Stimulated activated CD4-positive, alpha-beta T cell treated with anti-CD3 and anti-CD28 coated beads, Interleukin-12 subunit alpha, Interleukin-12 subunit beta, amount 100 ng/mL, for 48 hours (primary cell): ENCODE results near the gene IRAK1.

Experiments used
- DNase-seq, 3 donors: peaks; one replicate each; pipeline ENCODE4 v3.0.0-alpha.2; 2020; ENCODE audit warnings: low read depth in 2 of 3, low spot score in 1 of 3

IRAK1 gene

GRCh38 chrX:154040863-154041262 is 21.2 kb upstream of the IRAK1 start:
- no peak for DNase-seq

GRCh38 chrX:154040307-154040756 is 20.6 kb upstream of the IRAK1 start:
- no peak for DNase-seq

GRCh38 chrX:154039577-154039976 is 19.9 kb upstream of the IRAK1 start:
- no peak for DNase-seq

- DNase-seq, result no peak
These were observed 19.0 kb upstream of the IRAK1 start for GRCh38 chrX:154038656-154039055.

- DNase-seq, result no peak
These were observed 18.1 kb upstream of the IRAK1 start for GRCh38 chrX:154037754-154038153.

- no peak for DNase-seq
These were observed 16.8 kb upstream of the IRAK1 start for GRCh38 chrX:154036513-154036912.

GRCh38 chrX:154033848-154034247 is 14.1 kb upstream of the IRAK1 start:
- DNase-seq, result no peak

- no peak for DNase-seq
These were observed 13.0 kb upstream of the IRAK1 start for GRCh38 chrX:154032653-154033052.

- no peak for DNase-seq
These were observed 12.5 kb upstream of the IRAK1 start for GRCh38 chrX:154032160-154032559.

- DNase-seq, result no peak
These were observed 11.1 kb upstream of the IRAK1 start for GRCh38 chrX:154030715-154031305.

GRCh38 chrX:154030266-154030665 is 10.6 kb upstream of the IRAK1 start:
- DNase-seq, result no peak

- no peak for DNase-seq
These were observed 9.7 kb upstream of the IRAK1 start for GRCh38 chrX:154029439-154029838.

GRCh38 chrX:154028502-154029184 is 8.9 kb upstream of the IRAK1 start:
- no peak for DNase-seq

- no peak for DNase-seq
These were observed 8.3 kb upstream of the IRAK1 start for GRCh38 chrX:154027986-154028385.

- DNase-seq, result no peak
These were observed 7.3 kb upstream of the IRAK1 start for GRCh38 chrX:154027022-154027402.

- DNase-seq, result no peak
These were observed 6.7 kb upstream of the IRAK1 start for GRCh38 chrX:154026136-154027021.

- DNase-seq, result no peak
These were observed 5.5 kb upstream of the IRAK1 start for GRCh38 chrX:154025230-154025629.

GRCh38 chrX:154024271-154024670 is 4.6 kb upstream of the IRAK1 start:
- no peak for DNase-seq

- no peak for DNase-seq
These were observed 3.7 kb upstream of the IRAK1 start for GRCh38 chrX:154023276-154024000.

- no peak for DNase-seq
These were observed 2.4 kb upstream of the IRAK1 start for GRCh38 chrX:154022108-154022507.

- DNase-seq, result no peak
These were observed 1.5 kb upstream of the IRAK1 start for GRCh38 chrX:154021131-154021611.
